Eye (tissue), 1 donor: ENCODE measurements around the gene MYO5A.

Experiments used
- DNase-seq: peaks from one replicate; pipeline ENCODE4 v3.0.0-alpha.2; 2015

Gene MYO5A

GRCh38 chr15:52280326-52281084 lies 248.2 kb downstream of the MYO5A start:
- DNase-seq, result peak; percentile 23

GRCh38 chr15:52278636-52279367 lies 249.9 kb downstream of the MYO5A start:
- DNase-seq, result no peak

GRCh38 chr15:52278135-52278534 lies 250.5 kb downstream of the MYO5A start:
- no peak for DNase-seq

- no peak for DNase-seq
Observed at GRCh38 chr15:52277575-52277974, 251.1 kb downstream of the MYO5A start.

- DNase-seq, result no peak
Observed at GRCh38 chr15:52276256-52276770, 252.4 kb downstream of the MYO5A start.

- no peak for DNase-seq
Observed at GRCh38 chr15:52263563-52264282, 265.0 kb downstream of the MYO5A start.

- DNase-seq, result no peak
Observed at GRCh38 chr15:52262364-52262763, 266.3 kb downstream of the MYO5A start.

- DNase-seq, result peak; percentile 82
Observed at GRCh38 chr15:52261498-52262242, 267.0 kb downstream of the MYO5A start.

- DNase-seq, result no peak
Observed at GRCh38 chr15:52261026-52261425, 267.7 kb downstream of the MYO5A start.

- no peak for DNase-seq
Observed at GRCh38 chr15:52259503-52259902, 269.2 kb downstream of the MYO5A start.

GRCh38 chr15:52258461-52258860 lies 270.2 kb downstream of the MYO5A start:
- DNase-seq, result no peak

GRCh38 chr15:52257734-52258062 lies 271.0 kb downstream of the MYO5A start:
- peak; percentile 65 for DNase-seq
